NCI-H2107 treated with DMSO at 0.1 percent for 48 hours (cell line): ENCODE data around the gene PSMG2.
A peak's percentile ranks its signal among the peaks of the same experiment; 100 is the strongest.
"Not testable (repeated sequence)": the region's sequence is repeated elsewhere in the genome, so short reads cannot be mapped to it uniquely, and the experiment has no call there.

Source experiments
- DNase-seq: peaks from one replicate; lab custom pipeline; 2025; ENCODE audit not compliant: unreplicated experiment; lab: John Stamatoyannopoulos, UW

Gene PSMG2

GRCh38 chr18:12758566-12758965 lies 55.7 kb downstream of the PSMG2 start:
- DNase-seq = not testable (repeated sequence)

DNA sequence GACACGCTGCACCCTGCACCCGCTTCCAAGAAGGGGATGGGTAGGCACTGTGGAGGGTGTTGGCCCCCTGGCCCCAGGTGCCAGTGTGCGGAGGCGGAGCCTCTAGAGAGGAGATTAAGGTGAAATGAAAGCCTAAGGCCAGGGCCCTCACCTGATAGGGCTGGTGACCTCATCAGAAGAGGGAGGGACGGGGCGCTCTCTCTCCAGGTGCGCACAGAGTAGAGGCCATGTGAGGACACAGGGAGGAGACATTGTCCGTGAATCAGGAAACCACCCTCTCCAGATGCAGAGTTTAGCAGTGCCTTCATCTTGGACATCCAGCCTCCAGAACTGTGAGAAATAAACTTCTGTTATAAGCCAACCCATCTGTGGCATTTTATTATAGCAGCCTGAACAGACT lies 62.3 kb downstream of the PSMG2 start:
- peak; percentile 10 for DNase-seq

GRCh38 chr18:12765586-12765985 lies 62.7 kb downstream of the PSMG2 start:
- DNase-seq = no peak

- no peak for DNase-seq
Observed at GRCh38 chr18:12766986-12767433, 64.2 kb downstream of the PSMG2 start.

DNA sequence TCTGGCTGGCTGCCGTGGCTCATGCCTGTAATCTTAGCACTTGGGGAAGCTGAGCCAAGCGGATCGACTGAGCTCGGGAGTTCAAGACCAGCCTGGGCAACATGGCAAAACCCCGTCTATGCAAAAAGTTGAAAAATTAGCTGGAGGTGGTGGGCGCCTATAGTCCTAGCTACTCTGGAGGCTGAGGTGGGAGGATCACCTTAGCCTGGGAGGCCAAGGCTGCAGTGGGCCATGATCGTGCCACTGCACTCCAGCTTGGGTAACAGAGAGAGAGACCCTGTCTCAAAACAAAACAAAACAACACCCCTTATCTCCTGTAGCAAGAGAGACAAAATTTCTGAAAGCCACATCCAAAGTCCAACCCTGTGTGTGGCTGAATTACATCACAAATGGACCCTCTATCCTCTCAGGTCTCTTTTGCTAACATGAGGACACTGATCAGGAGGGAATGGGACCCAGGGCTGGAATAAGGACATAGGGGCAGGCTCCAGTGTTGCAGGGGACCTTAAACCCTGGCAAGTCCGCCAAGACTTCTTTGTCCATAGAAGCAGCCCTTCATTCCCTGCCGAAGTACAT lies 64.8 kb downstream of the PSMG2 start:
- no peak for DNase-seq

- no peak for DNase-seq
Observed at GRCh38 chr18:12768625-12769024, 65.8 kb downstream of the PSMG2 start.

GRCh38 chr18:12769136-12769535 lies 66.3 kb downstream of the PSMG2 start:
- DNase-seq = no peak

- no peak for DNase-seq
Observed at GRCh38 chr18:12769644-12770440, 67.0 kb downstream of the PSMG2 start.

DNA sequence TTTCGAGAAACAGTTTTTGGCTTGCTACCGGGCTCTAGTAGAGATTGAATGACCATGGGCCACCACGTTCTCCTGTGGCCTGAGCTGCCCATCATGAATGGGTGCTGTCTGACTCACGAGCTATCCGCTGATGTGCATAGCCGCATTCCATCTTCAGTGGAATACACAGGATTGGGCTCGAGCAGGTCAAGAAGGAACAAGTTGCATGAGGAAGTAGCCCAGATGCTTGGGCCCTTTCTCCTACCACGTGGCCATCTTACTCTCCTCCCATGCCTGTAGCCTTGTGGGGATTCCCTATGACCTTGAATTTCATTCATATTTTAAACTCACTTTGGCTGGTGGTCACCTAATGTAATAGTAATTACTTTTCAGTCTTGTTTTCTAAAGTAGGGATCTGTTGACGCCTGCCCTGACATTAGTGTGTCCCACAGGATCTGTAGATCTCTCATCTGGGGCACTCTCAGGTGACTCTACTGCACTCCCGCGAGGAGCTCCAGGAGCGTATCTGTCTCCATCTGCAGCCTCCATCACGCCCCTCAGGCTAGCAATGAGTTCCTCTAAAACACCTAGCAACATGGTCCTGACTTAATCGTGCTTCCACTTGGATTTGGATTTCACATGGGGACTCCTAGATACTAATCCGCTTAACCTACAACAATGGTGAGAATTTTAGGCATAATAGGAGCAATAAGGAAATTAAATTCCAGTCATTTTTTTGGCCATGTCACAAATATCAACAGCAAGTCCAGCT lies 67.8 kb downstream of the PSMG2 start:
- no peak for DNase-seq

- no peak for DNase-seq
Observed at GRCh38 chr18:12772111-12772510, 69.3 kb downstream of the PSMG2 start.

DNA sequence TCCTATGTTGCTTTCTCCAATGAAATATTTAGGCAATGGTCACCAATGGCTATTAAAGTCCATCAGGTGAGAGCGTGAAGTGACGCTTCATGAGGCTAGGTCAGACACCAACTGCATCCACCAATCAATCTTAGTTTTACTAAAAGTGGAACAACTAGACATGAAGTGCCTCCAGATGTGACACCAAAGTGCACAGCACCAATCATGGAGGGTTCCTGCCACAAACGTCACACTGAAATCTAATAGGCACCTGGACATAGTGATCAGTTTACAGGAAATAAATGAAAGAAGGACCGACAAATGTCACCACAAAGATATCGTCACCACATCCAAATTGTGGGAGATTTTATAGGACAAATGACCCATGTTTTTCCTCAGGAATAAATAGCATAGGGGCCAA lies 70.5 kb downstream of the PSMG2 start:
- no peak for DNase-seq

DNA sequence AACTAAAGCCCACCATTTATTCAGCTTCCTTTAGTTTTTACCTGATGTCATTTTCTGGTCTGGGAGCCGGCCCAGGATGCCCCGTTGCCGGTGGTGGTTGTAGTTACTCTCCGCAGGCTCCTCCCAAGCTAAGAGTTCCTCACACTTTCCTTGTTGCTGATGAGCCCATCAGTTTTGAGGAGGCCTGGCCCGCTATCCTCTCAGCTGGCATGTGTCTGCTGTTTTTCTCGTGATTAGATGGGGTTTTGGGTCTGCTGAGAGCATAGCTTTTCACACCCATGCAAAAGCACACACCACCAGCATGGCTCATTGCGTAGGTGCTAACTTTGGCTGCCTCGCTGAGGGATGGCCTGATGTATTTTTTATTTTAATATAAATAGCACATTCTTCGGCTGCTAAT lies 72.1 kb downstream of the PSMG2 start:
- DNase-seq = no peak
